PC-3 (cell line): ENCODE results near the gene STX18.

ENCODE experiments used
- CTCF ChIP-seq: fragments of 300-600 bp; sonication (generic); conservative IDR thresholded peaks from 2 replicates; pipeline ENCODE4 v1.5.1; 2017; ENCODE audit warnings: antibody characterized with exemption, low read depth, mild to moderate bottlenecking, low read length
- EZH2 ChIP-seq: fragments of 300-600 bp; sonication (generic); IDR thresholded peaks from one replicate; pipeline ENCODE4 v1.6.1; 2017; ENCODE audit warnings: antibody characterized with exemption, mild to moderate bottlenecking, low read length; ENCODE audit not compliant: unreplicated experiment

DNA sequence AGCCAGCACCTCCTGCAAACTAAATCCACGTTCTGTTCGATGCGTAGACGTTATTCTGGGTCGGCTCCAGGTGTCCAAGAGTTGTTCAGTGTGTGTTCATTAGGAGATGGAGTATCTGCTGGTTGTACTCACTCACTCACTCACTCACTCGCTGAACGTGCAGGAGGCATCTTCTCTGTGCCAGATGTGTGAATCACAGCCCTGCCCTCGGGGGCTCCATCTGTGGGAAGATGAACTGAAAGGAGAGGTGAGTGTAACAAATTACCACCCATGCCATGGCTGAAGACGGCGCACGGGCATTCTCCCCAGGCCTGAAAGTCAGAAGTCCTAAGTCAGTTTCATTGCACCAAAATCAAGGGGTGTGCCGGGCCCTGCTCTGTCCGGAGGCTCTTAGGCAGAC, 138.9 kb downstream of the STX18 start:
- TF ChIP-seq CTCF (no peak), EZH2 (no peak)
